Amniotic epithelial cell (primary cell): ENCODE data around the gene FCGR2B.
"Not testable (repeated sequence)": the region's sequence is repeated elsewhere in the genome, so short reads cannot be mapped to it uniquely, and the experiment has no call there.

Source experiments
- DNase-seq: peaks from one replicate; pipeline ENCODE4 v3.0.0-alpha.2; 2010; ENCODE audit warnings: low read depth

Gene FCGR2B

GRCh38 chr1:161706113-161706481 lies 43.2 kb downstream of the FCGR2B start:
- DNase-seq = peak; percentile 10

DNA sequence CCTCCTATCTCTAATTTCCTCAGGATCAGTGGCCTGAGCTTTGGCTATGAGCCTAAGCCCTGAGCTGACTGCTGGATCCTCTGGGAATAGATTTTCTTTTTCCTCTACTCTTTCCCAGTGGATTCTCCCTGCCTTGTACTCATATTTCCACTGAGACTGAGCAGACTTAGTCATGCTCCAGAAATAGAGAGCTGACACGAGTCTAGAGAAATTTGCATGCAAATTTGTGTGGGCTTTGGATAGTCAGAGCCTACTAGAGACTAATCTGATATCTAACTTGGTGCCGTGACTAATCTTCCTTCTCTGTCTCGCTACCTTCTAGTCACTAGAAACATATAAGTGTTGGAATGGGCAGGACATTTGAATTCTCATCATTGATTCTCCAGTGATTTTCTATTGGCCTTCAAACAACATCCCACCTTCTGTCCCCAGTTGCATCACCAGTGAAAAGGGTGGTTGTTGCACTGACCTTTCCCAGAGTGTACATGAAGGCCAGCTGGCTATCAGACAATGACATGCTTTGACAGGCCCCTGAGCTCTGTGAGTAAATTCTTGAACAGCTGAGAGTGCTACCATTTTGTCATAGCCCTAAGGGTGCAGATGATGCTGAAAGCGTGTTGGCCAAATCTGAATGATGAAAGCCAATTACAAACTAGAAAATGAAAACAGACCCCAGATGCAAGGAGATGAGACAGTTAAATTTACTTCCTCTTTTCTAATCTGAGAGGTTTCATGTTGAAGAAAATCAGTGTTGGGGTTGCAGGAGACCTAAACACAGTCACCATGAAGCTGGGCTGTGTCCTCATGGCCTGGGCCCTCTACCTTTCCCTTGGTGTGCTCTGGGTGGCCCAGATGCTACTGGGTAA lies 43.8 kb downstream of the FCGR2B start, which contains the start of gene FCRLA:
Gene FCRLA, plus strand, starts transcription at position 748 of the 866 bp plus-strand sequence. Its CDS starts 36 bp downstream, at position 784.
- DNase-seq = peak; percentile 84

DNA sequence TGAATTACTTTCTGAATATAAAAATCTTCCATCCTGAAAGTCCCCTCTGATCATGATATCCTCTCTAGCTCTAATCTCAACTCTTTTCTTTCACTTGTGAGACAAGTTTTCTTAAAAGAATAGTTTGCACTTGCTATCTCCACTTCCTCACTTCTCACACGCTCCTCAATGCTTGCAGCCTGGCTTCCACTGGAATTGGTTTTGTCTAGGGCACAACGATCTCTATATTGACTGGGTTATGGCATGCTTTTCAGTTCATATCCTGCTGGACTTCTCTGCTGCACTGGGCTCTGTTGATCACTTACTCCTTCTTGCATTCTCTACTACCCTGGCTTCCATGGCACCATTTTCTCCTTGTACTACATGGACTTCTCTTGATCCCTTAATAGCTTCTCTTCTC lies 44.6 kb downstream of the FCGR2B start:
- no peak for DNase-seq

- no peak for DNase-seq
These were observed 46.4 kb downstream of the FCGR2B start for GRCh38 chr1:161709373-161709772.

- DNase-seq = no peak
These were observed 47.6 kb downstream of the FCGR2B start for GRCh38 chr1:161710560-161710959.

- DNase-seq = no peak
These were observed 55.8 kb downstream of the FCGR2B start for GRCh38 chr1:161718559-161719324.

- DNase-seq = no peak
These were observed 56.3 kb downstream of the FCGR2B start for GRCh38 chr1:161719325-161719611.

GRCh38 chr1:161720422-161720821 lies 57.5 kb downstream of the FCGR2B start:
- no peak for DNase-seq

DNA sequence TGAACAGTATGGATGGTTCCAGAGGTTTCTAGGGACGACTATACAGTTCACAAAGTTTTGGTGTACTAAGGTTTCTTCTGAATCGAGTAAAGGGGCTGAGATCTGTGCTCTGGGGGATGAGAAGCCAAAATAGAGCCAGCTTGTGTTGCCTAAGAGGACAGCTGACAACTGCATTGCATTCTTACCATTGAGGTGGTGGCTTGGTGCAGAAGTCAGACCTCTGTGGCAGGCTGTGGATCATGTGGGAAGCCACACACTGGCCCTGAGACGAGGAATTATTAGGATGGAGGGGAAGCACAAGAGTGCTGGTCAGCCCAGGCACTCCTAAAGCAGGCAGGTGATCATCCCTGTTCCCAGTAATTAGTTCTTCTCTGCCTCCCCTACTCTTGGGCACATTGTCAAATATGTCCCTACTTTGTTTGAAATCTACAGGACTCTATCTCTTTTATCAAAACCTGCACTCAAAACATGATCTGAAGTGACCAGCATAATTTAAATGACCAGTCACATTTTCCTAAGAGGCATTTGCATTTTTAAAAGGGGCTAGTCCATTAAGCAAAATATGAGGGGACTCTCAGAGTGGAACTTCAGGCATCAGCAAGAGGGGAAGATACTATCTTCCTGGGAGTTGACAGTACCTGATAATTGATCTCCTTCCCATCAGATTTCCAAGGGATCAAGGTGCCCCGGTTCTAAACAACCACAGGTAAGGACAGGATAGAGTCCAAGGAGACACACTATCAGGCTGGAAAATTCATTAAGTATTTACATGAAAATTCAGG lies 58.2 kb downstream of the FCGR2B start, which contains the start of gene FCRLB:
Gene FCRLB, plus strand, starts transcription at position 589 of the 782 bp plus-strand sequence. CDS start 1,129 bp downstream, outside the sequence.
- DNase-seq = no peak

GRCh38 chr1:161721738-161722343 lies 58.9 kb downstream of the FCGR2B start:
- peak; percentile 94 for DNase-seq

- DNase-seq = no peak
These were observed 59.5 kb downstream of the FCGR2B start for GRCh38 chr1:161722406-161722805.

GRCh38 chr1:161723459-161724141 lies 60.7 kb downstream of the FCGR2B start:
- DNase-seq = no peak

DNA sequence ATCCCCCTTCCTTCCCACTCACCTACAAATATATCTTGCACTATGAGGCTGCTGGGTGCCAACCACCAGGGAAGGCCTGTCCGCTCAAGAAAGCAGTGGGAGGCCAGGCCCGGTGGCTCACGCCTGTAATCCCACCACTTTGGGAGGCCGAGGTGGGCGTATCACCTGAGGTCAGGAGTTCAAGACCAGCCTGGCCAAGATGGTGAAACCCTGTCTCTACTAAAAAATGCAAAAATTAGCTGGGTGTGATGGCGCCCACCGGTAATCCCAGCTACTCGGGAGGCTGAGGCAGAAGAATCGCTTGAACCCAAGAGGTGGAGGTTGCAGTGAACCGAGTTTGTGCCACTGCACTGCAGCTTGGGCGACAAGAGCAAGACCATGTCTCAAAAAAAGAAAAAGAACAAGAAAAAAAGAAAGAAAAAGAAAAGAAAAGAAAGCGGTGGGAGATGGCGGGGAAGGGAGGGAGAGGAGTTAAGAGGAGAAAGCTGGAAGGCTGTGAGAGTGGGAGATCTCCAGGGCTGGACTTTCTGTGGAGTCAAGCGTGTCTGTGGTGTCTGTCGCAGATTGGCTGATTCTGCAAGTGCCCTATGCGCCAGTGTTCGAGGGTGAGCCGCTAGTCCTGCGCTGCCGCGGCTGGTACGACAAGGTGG lies 62.4 kb downstream of the FCGR2B start:
- DNase-seq = not testable (repeated sequence)

GRCh38 chr1:161725908-161726472 lies 63.0 kb downstream of the FCGR2B start:
- peak; percentile 30 for DNase-seq

DNA sequence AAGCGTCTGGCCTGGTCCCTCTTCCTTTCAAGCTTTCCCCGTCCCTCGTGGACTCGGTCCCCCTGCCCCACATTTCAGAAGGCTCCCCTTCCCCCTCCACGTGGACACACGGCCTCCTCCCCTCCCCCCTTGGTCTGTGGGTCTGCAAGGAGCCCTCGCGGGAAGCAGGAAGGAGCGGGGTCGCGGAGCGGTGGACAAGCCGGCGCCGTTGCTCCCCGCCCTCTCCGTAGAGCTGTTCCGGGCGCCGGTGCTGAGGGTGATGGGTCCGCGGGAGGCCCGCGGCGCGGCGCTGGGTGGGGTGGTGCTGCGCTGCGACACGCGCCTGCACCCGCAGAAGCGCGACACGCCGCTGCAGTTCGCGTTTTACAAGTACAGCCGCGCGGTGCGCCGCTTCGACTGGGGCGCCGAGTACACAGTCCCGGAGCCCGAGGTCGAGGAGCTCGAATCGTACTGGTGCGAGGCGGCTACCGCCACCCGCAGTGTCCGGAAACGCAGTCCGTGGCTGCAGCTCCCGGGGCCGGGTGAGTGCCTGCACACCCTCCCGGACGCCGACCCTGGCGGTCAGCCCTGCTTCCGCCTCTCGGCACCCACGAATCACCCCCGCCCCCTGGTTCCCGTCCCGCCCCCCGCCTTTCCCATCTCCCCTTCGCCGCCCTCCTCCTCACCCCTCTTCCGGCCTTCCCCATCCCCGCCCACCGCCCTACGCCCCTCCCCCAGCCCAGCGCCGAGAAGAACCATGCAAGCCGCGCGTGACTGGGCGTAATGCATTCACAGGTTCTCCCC lies 63.7 kb downstream of the FCGR2B start:
- peak; percentile 83 for DNase-seq

GRCh38 chr1:161727256-161727924 lies 64.4 kb downstream of the FCGR2B start:
- DNase-seq = peak; percentile 95
